GM04503 (cell line): Measurements from ENCODE around the gene WDFY4.
A peak's percentile ranks its signal among the peaks of the same experiment; 100 is the strongest.

Source experiments
- DNase-seq: peaks from one replicate; pipeline ENCODE4 v3.0.0-alpha.2; 2012; ENCODE audit warnings: low read depth

Gene WDFY4

DNA sequence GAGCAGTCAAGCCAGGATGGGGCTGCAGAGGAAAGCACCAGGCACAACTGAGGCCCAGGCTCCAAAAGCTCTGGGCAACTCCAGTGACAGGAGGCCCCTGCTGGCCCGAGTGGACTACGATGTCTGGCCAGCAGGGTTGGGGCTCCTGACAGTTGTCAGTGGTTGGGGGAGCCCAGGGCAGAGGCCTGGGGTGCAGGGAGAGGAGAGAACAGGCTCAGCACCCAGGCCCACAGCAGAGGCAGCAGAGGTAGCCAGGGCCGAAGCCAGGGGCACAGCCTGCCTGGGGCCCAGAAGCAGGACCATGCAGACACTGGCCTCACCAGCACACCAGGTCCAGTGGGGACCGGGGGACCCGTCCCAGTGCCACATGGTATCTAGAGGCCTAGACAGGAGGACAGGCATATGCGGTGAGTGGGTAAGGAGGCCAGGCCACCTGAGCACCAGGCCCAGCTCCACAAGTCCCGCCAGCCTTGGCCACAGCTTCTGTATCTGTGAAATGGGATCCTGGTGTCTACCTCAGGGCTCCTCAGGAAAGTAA, 301.0 kb downstream of the WDFY4 start:
- DNase-seq = no peak

DNA sequence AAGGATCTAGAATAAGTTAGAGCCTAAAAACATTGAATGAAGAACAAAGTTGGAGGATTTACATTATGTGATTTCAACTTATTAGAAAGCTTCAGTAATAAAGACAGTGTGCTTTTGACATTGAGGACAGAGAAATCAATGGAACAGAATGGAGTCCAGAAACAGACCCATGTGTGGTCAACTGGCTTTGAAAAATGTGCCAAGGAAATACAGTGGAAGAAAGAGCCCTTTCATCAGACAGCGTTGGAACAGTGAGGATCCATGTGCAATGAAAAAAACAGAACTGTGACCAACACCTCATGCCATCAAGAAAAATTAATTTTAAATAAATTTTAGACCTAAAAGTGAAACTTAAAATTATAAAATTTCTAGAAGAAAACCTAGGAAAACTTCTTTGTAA, 305.6 kb downstream of the WDFY4 start:
- no peak for DNase-seq

DNA sequence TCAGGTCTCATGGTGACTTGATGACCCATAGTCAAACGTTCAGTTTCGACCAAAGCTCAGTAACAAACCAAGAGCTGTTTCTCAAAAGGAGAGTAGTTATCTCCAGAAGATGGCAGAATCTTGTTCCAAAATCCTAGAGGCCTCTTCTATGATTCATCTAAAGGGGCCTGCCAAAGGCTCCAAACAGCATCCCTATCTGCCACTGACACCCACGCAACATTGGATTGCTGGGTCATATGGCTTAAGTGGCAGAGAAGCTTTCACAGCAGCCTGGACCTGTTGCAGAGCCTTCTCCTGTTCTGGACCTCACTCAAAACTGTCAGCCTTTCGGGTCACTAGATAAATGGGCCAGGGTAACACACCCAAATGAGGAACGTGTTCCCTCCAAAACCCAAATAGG, 309.0 kb downstream of the WDFY4 start:
- no peak for DNase-seq

DNA sequence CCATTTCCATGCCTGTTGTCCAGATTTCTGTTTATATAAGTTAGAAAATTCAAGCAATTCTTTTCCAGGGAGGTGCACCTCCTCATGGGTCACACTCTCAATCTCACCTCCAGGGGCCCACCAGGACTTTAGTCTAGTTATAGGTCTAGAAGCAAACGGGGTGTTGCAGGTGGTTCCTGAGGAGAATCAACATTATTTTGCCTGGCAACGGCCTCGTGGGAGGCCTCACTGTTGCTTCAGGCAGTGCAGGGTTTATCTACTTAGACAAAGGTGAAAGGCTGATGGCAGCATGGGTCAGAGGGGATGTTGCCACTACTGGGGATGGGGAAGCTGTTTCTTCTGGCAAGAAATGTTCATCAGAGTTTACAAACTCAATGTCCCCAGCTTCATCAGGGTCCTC, 311.7 kb downstream of the WDFY4 start:
- no peak for DNase-seq

DNA sequence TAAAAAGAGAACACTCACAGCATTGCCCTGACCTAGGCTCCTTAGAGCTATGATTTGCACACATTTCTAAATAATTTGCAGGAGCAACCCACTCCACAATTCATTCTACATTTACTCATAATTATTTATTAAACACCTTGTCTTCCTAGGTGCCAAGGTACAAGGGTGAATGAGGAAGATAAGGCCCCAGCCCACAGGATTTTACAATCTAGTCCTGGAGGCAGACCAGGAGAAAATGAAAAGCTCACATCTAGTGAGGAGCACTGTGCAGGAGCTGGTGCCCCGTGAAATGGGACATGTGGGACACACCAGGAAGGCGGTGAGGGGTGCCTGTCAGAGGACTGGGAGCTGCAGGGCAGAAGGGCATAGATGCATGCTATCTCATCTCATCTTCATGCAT, 314.7 kb downstream of the WDFY4 start:
- DNase-seq = no peak

DNA sequence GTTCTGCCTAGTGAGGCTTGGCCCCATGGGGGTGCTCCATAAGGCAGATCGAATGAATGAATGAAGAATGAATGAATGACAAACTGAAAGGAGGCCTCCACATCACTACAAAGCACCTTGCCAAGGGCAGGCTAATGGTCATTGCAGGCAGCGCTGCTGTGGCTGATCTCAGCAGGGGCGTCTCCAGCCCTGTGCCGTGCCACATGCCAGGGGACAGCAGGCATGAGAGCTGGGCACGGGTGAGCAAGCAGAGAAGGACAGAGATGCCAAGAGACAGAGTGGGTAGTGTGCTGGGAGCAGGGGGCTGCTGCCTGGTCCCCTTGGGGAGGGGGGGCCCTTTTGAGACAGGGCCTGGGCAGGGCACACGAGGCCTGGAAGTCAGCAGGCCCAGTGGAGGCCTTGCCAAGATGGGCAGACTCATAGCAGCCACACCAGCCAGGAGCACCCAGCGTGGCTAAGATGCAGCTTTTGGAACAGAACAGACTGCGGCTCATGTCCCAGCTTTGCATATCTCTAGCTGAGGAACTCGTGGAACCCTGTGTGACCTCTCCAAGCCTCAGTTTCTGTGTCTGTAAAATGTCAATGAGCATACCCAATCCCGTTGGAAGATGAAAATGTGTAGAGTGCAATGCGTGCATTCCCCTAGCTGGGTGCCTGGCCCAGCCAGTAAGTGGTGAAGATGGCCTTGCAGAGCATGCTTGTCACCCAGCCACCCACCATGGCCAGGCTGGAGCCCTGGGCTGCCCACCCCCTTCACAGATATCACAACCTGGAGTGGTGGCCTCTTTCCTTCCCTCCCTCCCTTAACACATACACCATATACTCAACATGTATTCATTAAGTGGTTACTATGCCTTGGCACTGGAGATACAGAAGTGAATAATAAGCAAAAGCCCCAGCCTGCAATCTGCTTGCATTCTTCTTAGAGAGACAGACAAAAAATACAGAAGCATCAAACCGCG, 316.0 kb downstream of the WDFY4 start:
- no peak for DNase-seq

DNA sequence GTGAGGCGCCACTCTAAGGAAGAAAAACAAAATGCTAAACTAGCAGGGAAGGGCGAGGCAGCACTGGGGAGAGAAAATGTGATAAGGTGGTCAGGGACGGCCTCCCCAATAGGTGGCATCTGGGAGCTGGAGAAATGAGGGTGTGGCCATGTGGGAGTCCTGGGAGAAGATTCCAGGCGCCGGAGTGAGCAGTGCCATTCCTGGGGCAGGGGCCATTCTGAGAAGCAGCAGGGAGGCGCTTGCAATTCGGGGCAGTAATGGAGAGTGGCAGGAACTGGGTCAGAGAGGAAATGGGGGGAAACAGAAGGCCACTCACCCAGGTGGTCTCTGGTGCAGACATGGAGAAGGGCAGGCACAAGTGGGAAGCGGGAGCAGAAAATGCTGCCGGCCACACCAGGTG, 316.7 kb downstream of the WDFY4 start:
- no peak for DNase-seq

DNA sequence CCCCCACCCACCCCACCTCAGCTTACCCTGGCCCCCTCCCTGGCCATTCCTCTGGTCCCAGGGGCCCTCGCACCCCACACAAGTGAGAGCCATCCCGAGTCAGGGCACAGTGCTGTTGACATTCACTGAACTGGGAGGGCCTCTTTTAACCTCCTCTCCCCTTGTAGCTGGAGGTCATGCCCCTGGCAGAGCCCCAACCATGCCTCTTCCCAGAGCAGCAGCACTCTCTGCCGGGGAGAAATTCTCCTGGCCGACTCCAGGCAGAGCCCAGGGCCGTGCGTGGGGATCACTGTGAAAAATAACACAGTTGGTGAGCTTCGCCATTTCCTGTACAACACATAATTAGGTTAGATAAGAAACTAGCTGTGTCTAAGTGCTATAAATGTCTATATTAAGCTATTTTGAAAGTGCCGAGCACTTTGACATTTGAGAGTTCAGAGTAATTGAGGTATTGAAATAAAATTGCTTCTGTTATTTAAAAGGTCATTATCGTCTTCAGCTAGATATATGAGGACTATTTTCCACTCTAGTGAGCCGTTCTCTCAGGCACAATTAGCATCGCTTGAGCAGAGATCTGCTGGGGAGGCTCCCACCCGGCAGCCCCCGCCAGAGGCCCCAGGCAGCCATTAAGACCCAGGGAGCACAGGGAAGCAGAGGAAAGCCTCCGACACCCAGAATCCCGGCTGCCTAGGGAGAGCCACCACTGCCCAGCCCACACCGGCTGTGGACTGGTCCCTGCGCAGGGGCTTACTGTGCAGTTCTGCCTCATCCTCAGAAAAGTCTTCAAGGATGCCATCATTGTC, 317.4 kb downstream of the WDFY4 start:
- DNase-seq = no peak

DNA sequence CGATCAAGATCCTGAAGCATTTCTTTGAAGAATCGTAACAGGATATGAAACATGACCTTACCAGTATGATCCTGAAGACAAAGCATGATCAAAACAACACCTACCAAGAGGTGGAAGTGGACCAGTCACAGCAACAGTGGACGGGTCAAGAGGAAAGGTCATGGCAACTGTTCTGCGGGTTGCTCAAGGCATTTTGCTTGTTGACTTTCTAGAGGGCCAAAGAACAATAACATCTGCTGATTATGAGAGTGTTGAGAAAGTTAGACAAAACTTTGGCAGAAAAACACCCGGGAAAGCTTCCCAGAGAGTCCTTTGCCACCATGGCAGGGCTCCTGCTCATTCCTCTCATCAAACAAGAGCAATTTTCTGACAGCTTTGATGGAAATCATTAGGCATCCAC, 320.6 kb downstream of the WDFY4 start:
- DNase-seq = no peak

DNA sequence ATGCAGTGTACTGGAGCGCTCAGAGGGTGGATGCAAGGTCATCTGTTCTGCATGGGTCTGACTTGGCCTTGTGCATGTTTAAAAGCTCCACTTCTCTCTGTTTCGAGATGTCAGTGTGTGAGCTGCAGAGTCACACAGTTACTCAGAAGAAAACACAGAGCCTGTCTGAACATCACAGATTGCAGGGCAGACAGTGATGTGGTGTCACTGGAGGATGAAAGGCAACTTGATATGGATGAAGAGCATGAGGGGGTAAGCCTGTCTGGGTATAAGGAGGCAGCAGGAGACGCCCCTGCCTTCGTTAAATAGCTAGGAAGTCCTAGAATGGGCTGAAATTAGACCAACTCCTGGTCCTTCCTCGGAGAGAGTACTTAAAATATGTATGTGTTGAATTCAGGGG, 322.5 kb downstream of the WDFY4 start:
- DNase-seq = no peak

DNA sequence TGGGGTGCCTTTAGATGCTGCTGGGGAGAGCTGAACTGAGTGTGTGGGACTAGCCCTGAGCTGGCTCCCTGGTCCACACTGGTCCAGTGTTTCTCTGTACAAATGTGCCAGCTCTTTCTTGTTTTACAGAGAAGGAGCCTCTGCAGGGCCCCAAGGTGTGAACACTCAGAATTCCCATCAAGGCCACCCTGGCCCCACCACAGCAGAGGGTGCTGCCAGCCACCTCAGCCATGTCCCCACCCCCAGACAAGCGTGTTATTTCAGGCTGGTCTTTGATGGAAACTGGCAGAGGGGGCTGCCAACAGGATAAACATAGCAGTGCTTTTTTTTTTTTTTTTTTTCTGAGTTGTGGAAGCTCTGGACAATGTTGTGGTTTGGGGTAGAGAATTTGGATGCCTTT, 323.4 kb downstream of the WDFY4 start:
- no peak for DNase-seq

DNA sequence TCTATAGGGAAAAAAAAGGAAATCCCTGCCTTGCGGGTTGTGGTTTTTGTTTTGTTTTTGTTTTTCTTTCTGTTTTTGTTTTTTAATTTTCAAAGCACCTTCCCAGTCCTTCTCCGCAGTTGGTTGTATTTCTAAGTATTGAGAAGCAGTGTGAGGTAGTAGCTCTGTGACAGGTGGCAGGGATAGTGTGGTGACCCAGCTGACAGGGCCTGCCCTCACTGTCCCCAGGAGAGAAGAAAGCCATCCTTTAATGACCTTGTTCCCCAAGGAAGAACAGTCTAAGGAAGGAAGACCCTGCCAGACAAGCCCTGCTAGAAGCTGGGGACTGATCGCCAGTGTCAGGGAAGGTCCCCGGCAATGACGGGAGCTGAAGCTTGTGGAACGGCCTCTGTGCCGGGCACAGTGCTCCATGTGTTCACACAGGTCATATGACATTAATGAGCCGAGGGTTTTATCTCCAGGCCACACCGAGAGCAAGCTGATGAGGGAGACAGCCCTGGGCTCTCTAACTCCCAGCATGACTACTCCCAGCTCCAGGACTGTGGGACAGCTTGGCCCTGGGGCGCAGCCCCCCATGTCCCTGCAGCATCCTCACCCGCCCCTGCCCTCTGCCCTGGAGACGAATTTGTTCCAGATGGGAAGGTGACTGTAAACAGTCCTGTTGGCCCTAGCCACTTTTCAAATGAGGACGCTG, 324.0 kb downstream of the WDFY4 start:
- no peak for DNase-seq

DNA sequence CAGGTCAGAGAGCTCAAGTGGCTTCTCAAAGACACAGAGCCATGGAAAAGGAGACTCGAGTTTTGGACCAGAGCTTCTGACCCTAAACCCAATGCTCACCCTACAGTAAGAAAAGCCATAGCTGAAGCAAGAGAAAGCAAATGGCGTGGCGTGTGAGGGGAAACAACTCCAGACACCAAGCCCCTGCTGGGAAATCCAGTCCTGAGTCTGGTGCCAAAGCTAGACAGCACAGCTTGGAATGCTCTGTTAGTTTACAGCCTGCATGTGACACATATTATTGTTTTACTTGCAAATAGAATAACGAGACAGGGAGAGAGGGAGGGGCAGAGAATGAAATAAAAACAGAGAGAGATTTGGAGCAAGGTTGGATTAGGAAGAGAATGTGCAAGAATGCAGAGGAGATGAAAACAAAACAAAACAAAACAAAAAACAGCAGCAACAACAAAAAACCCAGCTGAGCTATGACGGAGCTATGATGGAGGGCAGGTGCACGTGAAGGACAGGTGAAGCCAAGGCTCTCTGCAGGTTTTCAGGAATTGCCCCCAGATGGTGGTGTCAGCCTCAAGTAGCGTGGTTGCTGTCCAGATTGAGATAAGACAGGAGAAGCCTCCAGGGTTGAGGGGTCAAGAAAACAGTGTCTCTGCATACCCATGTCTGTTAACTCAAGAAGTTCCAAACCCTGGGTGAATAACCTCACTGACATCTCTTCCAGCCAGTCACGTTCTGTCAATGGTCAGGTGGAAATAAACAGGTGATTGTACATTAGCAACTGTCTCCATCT, 324.7 kb downstream of the WDFY4 start:
- DNase-seq = no peak

DNA sequence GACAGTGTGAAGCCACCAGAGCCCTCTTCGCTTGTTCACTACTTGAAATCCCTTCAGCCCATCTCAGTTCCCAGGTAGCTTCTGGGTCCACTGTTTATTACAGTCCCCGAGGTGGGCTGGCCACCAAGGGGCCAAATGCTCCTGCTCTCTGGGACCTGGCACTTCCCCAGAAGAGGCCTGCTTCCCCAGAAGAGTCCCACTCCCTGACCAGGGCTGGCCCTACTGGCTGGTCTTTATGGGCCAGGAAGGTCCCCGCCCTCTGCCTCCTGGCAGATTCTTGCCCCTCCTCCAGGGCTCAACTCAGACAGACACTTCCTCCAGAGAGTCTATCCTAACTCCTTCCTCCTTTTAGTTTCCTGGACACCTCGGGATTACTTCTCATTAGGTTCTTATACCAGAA, 325.6 kb downstream of the WDFY4 start:
- DNase-seq = no peak

DNA sequence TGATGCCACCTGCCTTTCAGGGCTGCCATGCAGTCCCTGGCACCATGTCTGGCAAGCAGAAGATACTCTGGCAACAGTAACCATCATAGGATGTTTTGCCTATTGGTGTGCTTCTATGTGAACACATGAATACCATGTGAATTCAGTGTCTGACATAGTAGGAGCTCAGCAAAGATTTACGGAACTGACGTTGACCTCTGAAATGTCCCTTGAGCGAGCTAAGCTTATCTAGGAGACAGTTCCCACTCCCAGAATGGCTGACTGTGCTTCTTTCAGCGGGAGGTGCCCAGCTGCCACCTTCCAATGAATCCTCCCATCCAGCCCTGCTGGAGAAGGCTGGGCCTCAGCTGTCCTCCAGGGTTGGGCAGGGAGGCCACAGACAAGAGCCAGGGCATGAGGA, 326.2 kb downstream of the WDFY4 start:
- DNase-seq = no peak

DNA sequence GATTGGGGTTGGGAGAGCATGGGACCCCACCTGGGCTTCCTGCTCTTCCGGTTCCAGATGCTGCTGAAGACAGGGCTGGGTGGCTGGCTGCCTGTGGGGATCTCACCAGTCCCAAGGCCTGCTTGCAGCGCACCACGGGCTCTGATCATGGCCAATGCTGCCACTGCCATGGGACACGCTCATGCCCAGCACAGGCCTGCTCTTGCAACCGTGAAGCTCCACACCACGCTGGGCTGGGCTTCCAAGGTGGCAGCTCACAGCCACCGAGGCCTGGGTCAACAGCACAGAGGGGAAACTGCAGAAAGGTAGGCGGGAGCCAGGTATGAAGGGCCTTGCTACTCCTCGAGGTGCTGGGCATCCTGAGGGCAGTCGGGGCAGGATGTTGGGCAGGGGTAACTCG, 327.1 kb downstream of the WDFY4 start:
- no peak for DNase-seq

DNA sequence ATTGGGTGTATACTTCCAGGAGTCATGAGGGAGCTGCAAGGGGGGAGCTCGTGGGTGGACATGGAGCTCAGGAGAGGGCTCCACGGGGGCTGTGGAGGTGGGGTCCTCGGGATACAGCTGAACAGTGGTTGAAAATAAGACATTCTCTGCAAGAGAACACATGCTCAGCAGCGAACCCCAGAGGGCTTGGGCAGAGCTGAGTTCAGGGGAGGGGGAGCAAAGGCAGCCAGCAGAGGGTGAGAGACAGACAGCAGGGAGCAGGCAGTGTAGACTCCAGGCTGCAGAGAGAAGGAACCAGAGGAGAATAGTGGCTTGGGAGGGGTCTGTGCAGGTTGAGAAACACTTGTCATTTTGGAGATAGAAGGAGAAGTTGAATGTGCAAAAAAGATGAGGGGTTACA, 327.9 kb downstream of the WDFY4 start:
- no peak for DNase-seq

DNA sequence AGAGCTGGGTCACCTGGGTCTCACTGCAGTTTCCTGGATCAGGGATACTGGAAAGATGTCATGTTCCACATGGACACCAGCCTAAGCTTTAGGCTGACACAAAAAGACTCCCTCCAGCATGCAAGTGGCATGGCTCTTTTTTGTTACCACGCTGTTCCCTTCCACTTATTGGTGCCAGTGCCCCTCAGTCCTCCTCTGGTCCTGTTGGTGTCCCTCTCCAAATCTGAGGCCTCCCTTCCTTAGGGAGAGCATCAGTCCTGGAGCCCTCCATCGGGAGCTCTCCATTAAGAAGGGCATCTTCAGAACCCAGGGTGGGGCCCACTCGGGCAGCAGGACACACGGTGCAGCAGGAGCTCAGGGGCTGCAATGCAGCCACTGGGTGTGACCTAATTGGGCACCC, 331.0 kb downstream of the WDFY4 start:
- DNase-seq = no peak

DNA sequence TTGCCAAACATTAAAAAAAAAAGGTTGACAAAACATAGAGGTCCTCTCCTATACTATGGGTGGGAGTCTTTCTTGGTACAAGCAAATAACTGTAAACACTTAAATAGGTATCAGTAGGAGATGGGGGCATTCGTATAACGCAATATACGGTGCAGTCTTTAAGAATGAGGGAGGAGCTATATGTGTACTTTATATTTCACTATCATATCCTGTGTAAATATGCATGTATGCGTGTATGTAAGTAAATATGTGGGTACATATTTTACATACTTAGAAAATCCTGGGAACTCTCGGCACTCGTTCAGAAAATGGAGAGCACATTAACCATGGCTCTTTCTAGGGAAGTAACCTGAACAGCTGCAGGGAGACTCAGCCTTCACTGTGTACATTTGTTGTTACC, 337.0 kb downstream of the WDFY4 start:
- DNase-seq = no peak

DNA sequence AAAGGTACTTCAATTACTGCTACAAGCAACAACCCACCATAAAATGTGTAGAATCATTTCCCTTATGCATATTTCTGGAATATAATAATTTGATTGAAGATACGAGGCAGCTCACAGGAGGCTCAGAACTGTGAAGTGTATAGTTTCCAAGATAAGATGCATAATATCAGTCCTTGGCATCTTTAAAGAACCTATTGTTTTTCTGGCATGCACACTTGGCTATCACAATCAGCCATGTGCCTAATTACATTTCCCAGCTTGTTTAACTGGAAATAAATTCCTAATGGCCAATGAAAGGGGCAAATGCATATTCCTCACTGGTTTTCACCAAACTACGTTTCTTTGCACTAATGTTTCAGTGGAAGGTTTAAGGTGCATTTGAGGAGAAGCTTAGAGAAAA, 338.4 kb downstream of the WDFY4 start:
- DNase-seq = no peak

DNA sequence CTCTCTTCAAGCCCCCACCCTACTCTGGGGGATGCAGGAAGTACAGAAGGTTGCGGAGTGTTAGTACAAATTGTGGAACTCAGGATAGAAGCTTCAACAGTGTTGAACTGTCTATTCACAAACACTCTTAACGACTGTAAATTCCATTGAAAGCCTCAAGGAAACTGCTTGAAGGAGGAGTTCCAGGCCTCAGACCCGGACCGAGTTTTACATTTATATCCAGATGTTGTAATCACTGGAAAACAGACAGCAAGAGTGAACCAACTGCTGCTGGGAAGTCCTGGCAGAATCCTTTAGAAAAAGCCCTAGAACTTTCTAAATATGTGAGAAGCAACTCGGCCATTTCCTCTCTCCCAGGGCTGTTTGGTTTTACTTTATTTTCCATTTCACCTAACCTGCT, 339.1 kb downstream of the WDFY4 start:
- DNase-seq = peak; percentile 31

DNA sequence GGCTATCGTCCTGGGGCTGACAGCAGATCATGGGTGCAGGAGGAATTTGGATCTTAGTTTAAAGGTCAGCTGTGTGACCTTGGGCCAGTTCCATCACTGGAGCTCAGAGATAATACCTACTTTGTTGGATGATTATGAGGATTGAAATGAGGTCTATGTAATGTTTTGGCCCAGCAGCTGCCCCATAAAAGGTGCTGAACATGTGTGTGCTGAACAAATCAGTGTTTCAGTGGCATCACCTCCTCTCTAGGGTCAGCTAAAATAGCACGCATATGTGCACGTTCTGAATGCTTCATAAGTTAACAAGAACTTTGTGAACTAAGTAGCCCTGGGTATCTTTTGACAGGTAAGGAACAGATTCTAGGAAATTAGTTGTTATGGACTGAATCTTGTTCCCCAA, 339.8 kb downstream of the WDFY4 start:
- no peak for DNase-seq
